Body of pancreas (tissue), 4 donors: ENCODE results near the gene ZNF555. TPM values are rescaled to one million over a fixed set of nuclear protein-coding genes. Genes with fewer than 3 reads are reported as not detected.

Source experiments
- ATAC-seq: fragments of 150-250 bp; one replicate; pipeline ENCODE4 v1.9.1; 2016
- DNase-seq, 4 donors: peaks; one replicate each; pipeline ENCODE4 v3.0.0-alpha.2; 2019
- H3K27ac ChIP-seq, 4 donors: fragments of 200-600 bp; sonication (generic); 1 replicate in 3 of 4; 2 replicates in 1 of 4; pipeline versions ENCODE4 v1.5.1 to v1.6.1; 2016 to 2019; ENCODE audit warnings: mild to moderate bottlenecking in 1 of 4, mixed read lengths in 1 of 4, moderate library complexity in 1 of 4
- H3K27me3 ChIP-seq, 2 donors: fragments of 200-600 bp; sonication (generic); one replicate each; pipeline ENCODE4 v1.6.0; 2016; ENCODE audit warnings: mild to moderate bottlenecking in 1 of 2
- H3K36me3 ChIP-seq, 2 donors: fragments of 200-600 bp; sonication (generic); replicated peaks in 1 of 2; 2 replicates each; pipeline ENCODE4 v1.5.1; 2016; ENCODE audit warnings: low read depth in 2 of 2; ENCODE audit not compliant: insufficient read depth in 1 of 2
- H3K4me1 ChIP-seq: fragments of 200-600 bp; sonication (generic); one replicate; pipeline ENCODE4 v1.6.0; 2016
- H3K4me3 ChIP-seq, 2 donors: fragments of 200-600 bp; sonication (generic); 1 replicate in 1 of 2; 2 replicates in 1 of 2; pipeline ENCODE4 v1.5.1; 2016 to 2019
- H3K9me3 ChIP-seq, 3 donors: fragments of 200-600 bp; sonication (generic); 1 replicate in 2 of 3; 2 replicates in 1 of 3; pipeline ENCODE4 v1.5.1; 2016
- POLR2A ChIP-seq, 3 donors: fragments of 450-650 bp; IDR thresholded peaks; one replicate each; pipeline ENCODE4 v1.6.1; 2016; ENCODE audit warnings: antibody characterized with exemption in 3 of 3, mild to moderate bottlenecking in 2 of 3
- WGBS, 2 donors: methylation state at CpG; one replicate each; pipeline ENCODE4 v1.1.5; 2017; 5-methylcytosine and 5-hydroxymethylcytosine counted together
- intact Hi-C: fragments of 100-400 bp; cut with DNase I; formaldehyde crosslinking; loops from one replicate; pipeline ENCODE4 v1.15.1; 2023
- total RNA-seq, 2 donors: library from RNA; depleted of rRNA; stranded (reverse); fragments of >200 nt; gene quantifications; one replicate each; pipeline ENCODE4 v1.1.0, GENCODE V29; 2016
- TF ChIP-seq, protein P1 (sequence below), 7 experiments: fragments of 450-650 bp in 4 of 7; fragments of 200-600 bp in 3 of 7; sonication (generic) in 3 of 7; IDR thresholded peaks; one replicate each; pipeline ENCODE4 v1.5.1; 2016 to 2019; ENCODE audit warnings: antibody characterized with exemption in 7 of 7

The ZNF555 gene
- total RNA-seq, 2 donors from 2014 or later, result 2.3 to 4.6 TPM

DNA sequence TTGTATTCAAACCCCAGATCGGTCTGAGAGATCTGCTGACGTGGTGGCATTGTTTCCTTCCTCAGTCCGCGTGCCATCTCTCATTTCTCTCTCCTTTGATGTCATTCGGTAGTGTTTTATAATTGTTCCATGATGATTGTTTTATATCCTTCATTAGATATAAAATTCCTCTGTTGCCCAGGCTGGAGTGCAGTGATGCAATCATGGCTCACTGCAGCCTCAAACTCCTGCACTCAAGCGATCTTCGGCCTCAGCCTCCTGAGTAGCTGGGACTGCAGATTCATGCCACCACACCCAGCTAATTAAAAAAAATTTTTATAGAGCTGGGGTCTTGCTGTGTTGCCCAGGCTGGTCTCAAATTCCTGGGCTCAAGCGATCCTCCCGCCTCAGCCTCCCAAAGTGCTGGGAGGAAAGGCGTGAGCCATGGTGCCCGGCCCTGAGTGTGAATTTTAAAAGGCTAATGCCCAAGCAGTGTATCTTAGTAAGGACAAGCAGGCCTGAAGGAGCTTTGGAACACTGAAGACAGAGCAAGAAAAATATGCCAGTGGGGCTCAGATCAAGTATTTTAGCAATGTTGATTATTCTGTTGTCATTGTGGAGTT, 64.7 kb downstream of the ZNF555 start:
- WGBS, 2 donors, result 87 to 91% methylated on average over 11 of the region's 11 CpGs
- Histone ChIP-seq H3K4me1 (peaks cover 5% of the 10 kb centered on the region), H3K27me3 (no peaks in the 10 kb centered on the region), H3K27ac (no peak overlapping the region), H3K36me3 (no peaks in the 10 kb centered on the region), H3K9me3 (no peaks in the 10 kb centered on the region), H3K4me3 (no peak overlapping the region)
- no peak for TF ChIP-seq POLR2A (IDR thresholded peaks at IDR 0.05)
- TF ChIP-seq, protein P1, sequence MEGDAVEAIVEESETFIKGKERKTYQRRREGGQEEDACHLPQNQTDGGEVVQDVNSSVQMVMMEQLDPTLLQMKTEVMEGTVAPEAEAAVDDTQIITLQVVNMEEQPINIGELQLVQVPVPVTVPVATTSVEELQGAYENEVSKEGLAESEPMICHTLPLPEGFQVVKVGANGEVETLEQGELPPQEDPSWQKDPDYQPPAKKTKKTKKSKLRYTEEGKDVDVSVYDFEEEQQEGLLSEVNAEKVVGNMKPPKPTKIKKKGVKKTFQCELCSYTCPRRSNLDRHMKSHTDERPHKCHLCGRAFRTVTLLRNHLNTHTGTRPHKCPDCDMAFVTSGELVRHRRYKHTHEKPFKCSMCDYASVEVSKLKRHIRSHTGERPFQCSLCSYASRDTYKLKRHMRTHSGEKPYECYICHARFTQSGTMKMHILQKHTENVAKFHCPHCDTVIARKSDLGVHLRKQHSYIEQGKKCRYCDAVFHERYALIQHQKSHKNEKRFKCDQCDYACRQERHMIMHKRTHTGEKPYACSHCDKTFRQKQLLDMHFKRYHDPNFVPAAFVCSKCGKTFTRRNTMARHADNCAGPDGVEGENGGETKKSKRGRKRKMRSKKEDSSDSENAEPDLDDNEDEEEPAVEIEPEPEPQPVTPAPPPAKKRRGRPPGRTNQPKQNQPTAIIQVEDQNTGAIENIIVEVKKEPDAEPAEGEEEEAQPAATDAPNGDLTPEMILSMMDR (IDR thresholded peaks at IDR 0.05), result no peak
- DNase-seq (no peak), ATAC-seq (no peak)
- intact Hi-C loops, result no loop called here

DNA sequence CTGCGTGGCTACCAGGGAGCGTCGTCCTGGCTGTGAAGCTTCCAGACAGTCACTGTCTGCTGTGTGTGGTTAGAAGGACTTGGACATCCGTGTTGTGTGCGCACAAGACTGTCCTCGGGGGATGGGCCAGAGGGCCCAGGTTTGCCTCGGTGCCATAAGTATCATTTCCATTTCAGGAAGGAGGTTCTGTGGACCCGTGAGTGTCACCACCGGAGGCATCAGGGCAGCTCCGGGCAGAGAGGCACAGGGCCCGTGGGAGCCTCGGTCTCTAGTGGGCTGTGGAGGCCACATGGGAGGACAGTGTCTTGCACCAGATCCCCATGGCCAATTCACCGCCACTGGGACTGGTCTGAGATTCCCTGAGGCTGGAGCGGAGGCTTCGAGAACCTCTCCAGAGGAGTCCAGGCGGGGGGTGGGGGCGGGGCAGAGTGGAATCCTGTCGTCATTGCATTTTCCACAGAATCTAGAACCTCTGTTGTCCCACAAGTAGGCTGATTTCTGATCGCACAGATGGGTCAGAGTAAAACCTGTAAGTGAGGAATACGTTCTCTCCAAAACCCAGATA, 65.4 kb downstream of the ZNF555 start:
- Histone ChIP-seq H3K36me3 (no peaks in the 10 kb centered on the region), H3K27me3 (no peaks in the 10 kb centered on the region), H3K4me3 (no peak overlapping the region), H3K4me1 (peaks cover 1% of the 10 kb centered on the region), H3K27ac (no peak overlapping the region), H3K9me3 (no peaks in the 10 kb centered on the region)
- intact Hi-C loops, result no loop called here
- ATAC-seq (no peak), DNase-seq (no peak)
- 93 to 94% methylated on average over 7 to 16 of the region's 20 CpGs for WGBS, 2 donors
- TF ChIP-seq, protein P1 (IDR thresholded peaks at IDR 0.05), result no peak
- TF ChIP-seq POLR2A (IDR thresholded peaks at IDR 0.05), result no peak

Other genes with a start within 250 kb of the ZNF555 start
- 10 to 100 TPM in 1 of 2 donors, 1 to 10 TPM in 1; 5.7 to 12.9 TPM for gene GNG7, start 138.8 kb upstream of the ZNF555 start, total RNA-seq
- 1 to 10 TPM in 1 of 2 donors, under 1 TPM in 1; 0.78 to 4.9 TPM for gene DIRAS1, start 120.1 kb upstream of the ZNF555 start, total RNA-seq
- gene SLC39A3, start 101.5 kb upstream of the ZNF555 start, total RNA-seq, result 10 to 100 TPM; 36.1 to 48.8 TPM
- gene SGTA, start 58.2 kb upstream of the ZNF555 start, total RNA-seq, result 10 to 100 TPM; 24.6 to 41.5 TPM
- gene THOP1, start 56.0 kb upstream of the ZNF555 start, total RNA-seq, result 10 to 100 TPM; 17.5 to 19.7 TPM
- 1 to 10 TPM; 3.6 to 4.4 TPM for gene ZNF554, start 21.6 kb upstream of the ZNF555 start, total RNA-seq
- not detected for gene ZNF556, start 25.9 kb downstream of the ZNF555 start, total RNA-seq
- gene ZNF57, start 59.5 kb downstream of the ZNF555 start, total RNA-seq, result 1 to 10 TPM in 1 of 2 donors, under 1 TPM in 1; 0.33 to 2.3 TPM
- 1 to 10 TPM; 3.3 to 6.2 TPM for gene ZNF77, start 103.5 kb downstream of the ZNF555 start, total RNA-seq
- gene TLE6, start 136.1 kb downstream of the ZNF555 start, total RNA-seq, result under 1 TPM in 1 of 2 donors, not detected in 1; 0.33 TPM
- gene TLE2, start 187.8 kb downstream of the ZNF555 start, total RNA-seq, result 10 to 100 TPM; 34.5 to 45.2 TPM
- gene TLE5, start 221.0 kb downstream of the ZNF555 start, total RNA-seq, result 100 to 1,000 TPM; 166 to 254 TPM